H1 (cell line): ENCODE data around the gene SLC2A4RG. TPM values are rescaled to one million over a fixed set of nuclear protein-coding genes. Genes with fewer than 3 reads are reported as not detected.

Experiments used
- CTCF ChIA-PET: fragments of 300-600 bp; sonication (Branson Sonifier 250); formaldehyde crosslinking; loops from one replicate; lab custom pipeline; 2021; ENCODE audit not compliant: partially characterized antibody; lab: Charles Lee
- POLR2A ChIA-PET: fragments of 300-600 bp; sonication (Branson Sonifier 250); formaldehyde crosslinking; loops from one replicate; lab custom pipeline; 2021; ENCODE audit warnings: inconsistent platforms; ENCODE audit not compliant: partially characterized antibody; lab: Charles Lee
- DNase-seq, 2 experiments: peaks; one replicate each; pipeline versions ENCODE4 v3.0.0 to v3.0.0-alpha.2; 2010 to 2022; ENCODE audit warnings: low spot score in 2 of 2, low read depth in 1 of 2, mixed read lengths in 1 of 2
- FAIRE-seq: peaks from 2 replicates; lab custom pipeline; 2011; peaks lifted over from hg19 to GRCh38; lab: Jason Lieb, UNC
- H2AFZ ChIP-seq: 2 replicates; pipeline ENCODE4 v1.8.1; 2012; ENCODE audit warnings: low read length, inconsistent platforms
- H2AK5ac ChIP-seq: 2 replicates; pipeline ENCODE4 v1.6.1; 2013; ENCODE audit warnings: low read depth, low read length
- H2BK120ac ChIP-seq: replicated peaks from 2 replicates; pipeline ENCODE3; 2013; ENCODE audit warnings: low read depth, low read length, inconsistent platforms
- H2BK12ac ChIP-seq: 2 replicates; pipeline ENCODE4 v1.6.1; 2013; ENCODE audit warnings: low read depth, low read length
- H2BK15ac ChIP-seq: 2 replicates; pipeline ENCODE4 v1.6.1; 2013; ENCODE audit warnings: low read length
- H2BK20ac ChIP-seq: 2 replicates; pipeline ENCODE4 v1.6.1; 2013; ENCODE audit warnings: low read length
- H2BK5ac ChIP-seq: 2 replicates; pipeline ENCODE4 v1.6.1; 2013; ENCODE audit warnings: low read depth, low read length
- H3K14ac ChIP-seq: 2 replicates; pipeline ENCODE4 v1.6.1; 2013; ENCODE audit warnings: inconsistent platforms; ENCODE audit not compliant: insufficient read length
- H3K18ac ChIP-seq: 2 replicates; pipeline ENCODE4 v1.6.1; 2013; ENCODE audit warnings: low read length; ENCODE audit errors: extremely low read depth
- H3K23ac ChIP-seq: 2 replicates; pipeline ENCODE4 v1.6.1; 2013; ENCODE audit warnings: inconsistent platforms; ENCODE audit not compliant: insufficient read length
- H3K23me2 ChIP-seq: 2 replicates; pipeline ENCODE4 v1.6.1; 2013; ENCODE audit warnings: low read depth, low read length
- H3K27ac ChIP-seq: 2 replicates; pipeline ENCODE4 v1.6.1; 2011; ENCODE audit warnings: low read depth, low read length, inconsistent platforms
- H3K27me3 ChIP-seq, 4 experiments: replicated peaks in 1 of 4; 1 replicate in 1 of 4; 2 replicates in 3 of 4; pipeline versions ENCODE4 v1.6.1 to v1.8.1; 2011 to 2013; ENCODE audit warnings: low read length in 3 of 4, mild to moderate bottlenecking in 3 of 4, inconsistent platforms in 2 of 4, mixed read lengths in 2 of 4, moderate library complexity in 1 of 4; ENCODE audit not compliant: control insufficient read depth in 3 of 4, insufficient read depth in 3 of 4; ENCODE audit errors: extremely low read depth in 1 of 4
- H3K36me3 ChIP-seq, 4 experiments: 2 replicates each; pipeline versions ENCODE4 v1.6.1 to v1.8.1; 2011 to 2013; ENCODE audit warnings: mild to moderate bottlenecking in 4 of 4, low read length in 3 of 4, moderate library complexity in 2 of 4, control low read depth in 1 of 4, inconsistent platforms in 1 of 4; ENCODE audit not compliant: insufficient read depth in 4 of 4, control insufficient read depth in 2 of 4
- H3K4ac ChIP-seq: replicated peaks from 2 replicates; pipeline ENCODE3; 2013; ENCODE audit warnings: low read length, low read depth, mixed read lengths, inconsistent platforms; ENCODE audit not compliant: insufficient read length
- H3K4me1 ChIP-seq, 4 experiments: replicated peaks in 1 of 4; 1 replicate in 1 of 4; 2 replicates in 3 of 4; pipeline versions ENCODE4 v1.6.1 to v1.8.1; 2011 to 2013; ENCODE audit warnings: low read length in 3 of 4, inconsistent platforms in 2 of 4, mixed read lengths in 1 of 4; ENCODE audit not compliant: insufficient read depth in 4 of 4, control insufficient read depth in 3 of 4
- H3K4me2 ChIP-seq, 2 experiments: 2 replicates each; pipeline versions ENCODE4 v1.6.1 to v1.8.1; 2011 to 2013; ENCODE audit warnings: low read depth in 2 of 2, low read length in 2 of 2, control low read depth in 1 of 2, inconsistent platforms in 1 of 2, mild to moderate bottlenecking in 1 of 2; ENCODE audit not compliant: insufficient read depth in 1 of 2
- H3K4me3 ChIP-seq, 4 experiments: fragments of 200-600, 300-600 bp in 1 of 4; sonication (generic), shearing (Covaris generic), sonication (Bioruptor Twin) in 1 of 4; 2 replicates each; pipeline versions ENCODE4 v1.5.1 to v1.8.1; 2011 to 2016; ENCODE audit warnings: low read length in 4 of 4, low read depth in 3 of 4, control low read depth in 2 of 4, inconsistent platforms in 2 of 4, mild to moderate bottlenecking in 2 of 4, mixed read lengths in 1 of 4, moderate library complexity in 1 of 4; ENCODE audit not compliant: insufficient read depth in 2 of 4; ENCODE audit errors: extremely low read depth in 1 of 4
- H3K56ac ChIP-seq: replicated peaks from 2 replicates; pipeline ENCODE3; 2013; ENCODE audit warnings: low read depth, mild to moderate bottlenecking, mixed read lengths, low read length, inconsistent platforms; ENCODE audit not compliant: insufficient read length
- H3K79me1 ChIP-seq: 2 replicates; pipeline ENCODE4 v1.6.1; 2013; ENCODE audit warnings: low read depth, low read length, control low read depth
- H3K79me2 ChIP-seq, 2 experiments: 2 replicates each; pipeline versions ENCODE4 v1.6.1 to v1.8.1; 2012 to 2013; ENCODE audit warnings: low read length in 2 of 2, mild to moderate bottlenecking in 2 of 2, inconsistent platforms in 1 of 2; ENCODE audit not compliant: insufficient read depth in 2 of 2, control insufficient read depth in 1 of 2
- H3K9ac ChIP-seq, 4 experiments: replicated peaks in 1 of 4; 1 replicate in 1 of 4; 2 replicates in 3 of 4; pipeline versions ENCODE4 v1.6.1 to v1.8.1; 2011 to 2013; ENCODE audit warnings: low read depth in 3 of 4, low read length in 3 of 4, control low read depth in 2 of 4, mild to moderate bottlenecking in 2 of 4, moderate library complexity in 2 of 4, inconsistent platforms in 1 of 4; ENCODE audit errors: extremely low read depth in 1 of 4
- H3K9me3 ChIP-seq, 2 experiments: 2 replicates each; pipeline versions ENCODE4 v1.6.1 to v1.8.1; 2012 to 2013; ENCODE audit warnings: mild to moderate bottlenecking in 2 of 2, moderate library complexity in 2 of 2, control low read depth in 1 of 2, inconsistent platforms in 1 of 2, low read depth in 1 of 2, low read length in 1 of 2, mixed read lengths in 1 of 2; ENCODE audit not compliant: insufficient read depth in 2 of 2
- H4K20me1 ChIP-seq, 2 experiments: replicated peaks in 1 of 2; 2 replicates each; pipeline versions ENCODE3 to v1.8.1; 2011 to 2013; ENCODE audit warnings: inconsistent platforms in 2 of 2, low read length in 2 of 2, mild to moderate bottlenecking in 1 of 2; ENCODE audit not compliant: insufficient read depth in 2 of 2, control insufficient read depth in 1 of 2
- H4K5ac ChIP-seq: 2 replicates; pipeline ENCODE4 v1.6.1; 2013; ENCODE audit warnings: low read length, low read depth, mixed read lengths, inconsistent platforms; ENCODE audit not compliant: insufficient read length
- H4K8ac ChIP-seq: 2 replicates; pipeline ENCODE4 v1.8.0; 2013; ENCODE audit warnings: mild to moderate bottlenecking, moderate library complexity, low read length, inconsistent platforms; ENCODE audit not compliant: insufficient read depth; ENCODE audit errors: extremely low read depth
- H4K91ac ChIP-seq: replicated peaks from 2 replicates; pipeline ENCODE3; 2013; ENCODE audit warnings: low read length, mixed read lengths, inconsistent platforms; ENCODE audit not compliant: insufficient read length
- CTCF ChIP-seq, 3 experiments: IDR thresholded peaks; 1 replicate in 2 of 3; 2 replicates in 1 of 3; pipeline versions ENCODE4 v1.5.1 to v1.6.1; 2011; ENCODE audit warnings: low read length in 3 of 3, mild to moderate bottlenecking in 3 of 3, inconsistent platforms in 2 of 3, low read depth in 1 of 3, moderate library complexity in 1 of 3; ENCODE audit not compliant: insufficient read depth in 1 of 3; ENCODE audit errors: control extremely low read depth in 1 of 3
- E2F6 ChIP-seq: IDR thresholded peaks from 2 replicates; pipeline ENCODE4 v1.6.1; 2012; ENCODE audit warnings: inconsistent platforms
- FOSL1 ChIP-seq: IDR thresholded peaks from 2 replicates; pipeline ENCODE4 v1.6.1; 2011; ENCODE audit warnings: mild to moderate bottlenecking, low read depth, low read length, moderate library complexity; ENCODE audit not compliant: insufficient read depth
- GABPA ChIP-seq: IDR thresholded peaks from 2 replicates; pipeline ENCODE4 v1.6.1; 2011; ENCODE audit warnings: mild to moderate bottlenecking, low read length, moderate library complexity, borderline replicate concordance; ENCODE audit not compliant: insufficient read depth
- HDAC6 ChIP-seq: IDR thresholded peaks from one replicate; pipeline ENCODE4 v1.7.1; 2012; ENCODE audit warnings: low read depth, mild to moderate bottlenecking, inconsistent platforms, low read length, moderate library complexity
- JUND ChIP-seq: IDR thresholded peaks from 2 replicates; pipeline ENCODE4 v1.6.1; 2011; ENCODE audit warnings: mild to moderate bottlenecking, improper control_type of control experiment, low read length
- POLR2A ChIP-seq, 2 experiments: IDR thresholded peaks; 1 replicate in 1 of 2; 2 replicates in 1 of 2; pipeline ENCODE4 v1.6.1; 2011; ENCODE audit warnings: low read depth in 2 of 2, low read length in 2 of 2, mild to moderate bottlenecking in 2 of 2; ENCODE audit errors: control extremely low read depth in 1 of 2
- RBBP5 ChIP-seq: IDR thresholded peaks from 2 replicates; pipeline ENCODE4 v1.7.1; 2012; ENCODE audit warnings: low read depth, mild to moderate bottlenecking, inconsistent platforms, low read length, moderate library complexity, borderline replicate concordance
- WGBS, 2 experiments: shearing (Covaris generic) in 1 of 2; methylation state at CpG; one replicate each; pipeline versions ENCODE4 v1.1.6 to v1.1.7; 2013 to 2015; ENCODE audit warnings: low lambda C conversion rate in 2 of 2, mixed read lengths in 2 of 2, inconsistent platforms in 1 of 2, low coverage in 1 of 2, missing lambda C conversion rate in 1 of 2; ENCODE audit not compliant: insufficient replicate concordance in 2 of 2, insufficient coverage in 1 of 2, insufficient read length in 1 of 2; ENCODE audit errors: extremely low coverage in 1 of 2, missing lambda C conversion rate in 1 of 2; 5-methylcytosine and 5-hydroxymethylcytosine counted together
- polyA plus RNA-seq, 7 experiments: library from polyadenylated mRNA; depleted of rRNA in 3 of 7; stranded (reverse) in 5 of 7; unstranded in 2 of 7; fragments of >200 nt in 5 of 7; fragments of 200-250 nt in 2 of 7; gene quantifications; 1 replicate in 5 of 7; 2 replicates in 1 of 7; 4 replicates in 1 of 7; pipeline versions ENCODE4 v1.2.1 to v1.2.3, GENCODE V29; 2011 to 2013; ENCODE audit warnings: missing spikeins in 2 of 7, mixed read lengths in 2 of 7
- total RNA-seq: library from RNA; stranded (reverse); fragmentation: NEBNext Ultra II Directional; extraction: Animal tissue kit (Norgen Biotek cat#: 25700); gene quantifications from 2 replicates; pipeline ENCODE4 v1.2.1, GENCODE V29; 2021

The SLC2A4RG gene
- total and polyA plus RNA-seq, 2 of the 8 experiments (the other 6 are each of a cell fraction or from before 2014, with no cell fraction given): 15.9 to 29.1 TPM

DNA sequence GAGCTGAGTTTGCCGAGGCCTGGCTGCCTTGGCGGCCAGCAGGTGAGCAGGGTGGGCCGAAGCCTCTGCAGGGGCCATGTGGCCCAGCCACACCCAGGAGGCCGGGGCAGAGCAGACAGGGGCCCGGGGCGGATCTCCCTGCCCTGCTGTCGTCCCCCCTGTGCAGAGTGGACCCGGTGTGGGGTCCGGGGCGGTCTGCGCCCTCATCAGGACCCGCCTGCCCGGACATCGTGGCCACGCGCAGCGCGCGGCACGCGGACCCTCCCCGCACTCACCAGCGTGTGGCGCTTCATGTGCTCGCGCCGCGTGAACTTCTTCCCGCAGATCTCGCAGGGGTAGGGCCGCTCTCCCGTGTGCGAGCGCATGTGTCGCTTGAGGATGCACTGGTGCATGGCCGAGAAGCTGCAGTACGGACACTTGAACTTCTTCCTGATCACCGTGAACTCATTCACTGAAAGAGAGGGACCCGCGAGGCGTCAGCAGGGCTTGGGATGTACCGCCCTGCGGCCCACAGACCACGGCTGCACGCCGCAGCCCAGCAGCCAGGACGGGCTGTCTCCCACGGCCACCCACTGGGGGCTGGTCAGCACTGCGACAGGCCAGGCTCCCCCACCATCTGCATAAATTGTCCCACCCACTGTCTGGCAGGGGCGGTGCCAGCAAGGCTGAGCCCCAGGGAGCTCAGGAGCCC lies 13.0 kb downstream of the SLC2A4RG start:
- Histone ChIP-seq H3K27me3 (no peaks in the 10 kb centered on the region), H3K14ac (no peak overlapping the region), H4K20me1 (peaks cover 0 to 2% of the 10 kb centered on the region in 2 experiments), H3K4me1 (peaks cover 0 to 19% (median 4%) of the 10 kb centered on the region in 4 experiments; a peak in 6 of 7 replicates), H3K4ac (peak overlapping the region; percentile 50), H4K91ac (no peak overlapping the region), H3K36me3 (no peaks in the 10 kb centered on the region; a peak in 1 of 8 replicates), H3K23ac (no peak overlapping the region), H3K23me2 (no peaks in the 10 kb centered on the region), H3K9me3 (no peaks in the 10 kb centered on the region), H2BK12ac (peak overlapping the region; percentile 30; the same call in 1 of the 2 replicates), H3K27ac (no peak overlapping the region), H3K4me3 (no peak overlapping the region), H2BK15ac (no peak overlapping the region), H3K79me1 (no peaks in the 10 kb centered on the region; the same call in 1 of the 2 replicates), H3K56ac (no peak overlapping the region), H2AK5ac (no peak overlapping the region), H2BK120ac (no peak overlapping the region), H3K18ac (no peak overlapping the region; the same call in 1 of the 2 replicates), H3K4me2 (no peak overlapping the region), H2BK5ac (peak overlapping the region; percentile 44; the same call in 1 of the 2 replicates), H4K5ac (no peak overlapping the region), H2BK20ac (no peak overlapping the region), H2AFZ (no peak overlapping the region), H3K9ac (no peak overlapping the region), H3K79me2 (no peaks in the 10 kb centered on the region), H4K8ac (no peak overlapping the region; the same call in 1 of the 2 replicates)
- ChIA-PET CTCF (interaction anchor here (0.5 to 4.4 kb wide), 6 partner anchors 13 to 221 kb away, joined by 3 to 17 read pairs (median 3); partner anchors contain the start of genes SLC2A4RG and TPD52L2), POLR2A (interaction anchor here (1.0 to 4.5 kb wide), 5 partner anchors 12 to 56 kb away, joined by 3 to 23 read pairs (median 3); partner anchors contain the start of genes LIME1 and TNFRSF6B)
- FAIRE-seq: no peak
- WGBS, 2 experiments: 96% methylated on average over 41 of the region's 50 CpGs; no CpG with 5 or more reads in 1 of the 2 experiments
- DNase-seq: no peak
- TF ChIP-seq CTCF (IDR thresholded peaks at IDR 0.05; ENCODE audit: control extremely low read depth in 1 of 3, insufficient read depth in 1 of 3, low read depth in 1 of 3, low read length in 3 of 3) (peak in 2 of 3 experiments; percentile 25 to 42; a peak in 2 of 4 replicates), E2F6 (no peak), GABPA (peak; percentile 57; the same call in 1 of the 2 replicates), JUND (no peak), HDAC6 (no peak), FOSL1 (no peak), RBBP5 (no peak), POLR2A (IDR thresholded peaks at IDR 0.05; ENCODE audit: control extremely low read depth in 1 of 2, low read depth in 2 of 2, low read length in 2 of 2) (no peak)
